HEK293 (cell line): Measurements from ENCODE around the gene MELK.

Experiments used
- REST ChIP-seq: fragments of 450-650 bp; formaldehyde crosslinking; IDR thresholded peaks from 2 replicates; pipeline ENCODE4 v1.5.1; 2016; ENCODE audit warnings: missing biosample characterization, missing genetic modification characterization
- ZNF10 ChIP-seq: fragments of 450-650 bp; formaldehyde crosslinking; IDR thresholded peaks from 2 replicates; pipeline ENCODE4 v1.5.1; 2017; ENCODE audit warnings: missing biosample characterization, missing genetic modification characterization
- ZNF530 ChIP-seq: fragments of 450-650 bp; formaldehyde crosslinking; IDR thresholded peaks from 2 replicates; pipeline ENCODE4 v1.5.1; 2016; ENCODE audit warnings: low read depth, missing biosample characterization, missing genetic modification characterization
- ZNF843 ChIP-seq: fragments of 450-650 bp; formaldehyde crosslinking; IDR thresholded peaks from 2 replicates; pipeline ENCODE4 v1.5.1; 2016; ENCODE audit warnings: missing biosample characterization, missing genetic modification characterization
- TF ChIP-seq, protein P1 (sequence below): fragments of 450-650 bp; formaldehyde crosslinking; IDR thresholded peaks from 2 replicates; pipeline ENCODE4 v1.5.1; 2016; ENCODE audit warnings: missing biosample characterization, missing genetic modification characterization

DNA sequence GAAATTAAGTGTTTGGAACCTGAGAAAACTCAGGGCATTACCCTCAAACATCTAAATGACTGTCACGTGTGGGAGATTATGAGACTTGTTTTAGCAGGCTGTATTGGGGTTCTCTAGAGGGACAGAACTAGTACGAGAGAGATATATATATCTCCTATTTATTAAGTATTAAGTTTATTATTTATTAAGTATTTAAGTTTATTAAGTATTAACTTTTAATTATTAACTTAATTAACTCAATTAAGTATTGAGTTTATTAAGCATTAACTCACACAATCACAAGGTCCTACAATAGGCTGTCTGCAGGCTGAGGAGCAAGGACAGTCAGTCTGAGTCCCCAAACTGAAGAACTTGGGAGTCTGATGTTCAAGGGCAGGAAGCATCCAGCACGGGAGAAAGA lies 113.8 kb downstream of the MELK start:
- TF ChIP-seq, protein P1, sequence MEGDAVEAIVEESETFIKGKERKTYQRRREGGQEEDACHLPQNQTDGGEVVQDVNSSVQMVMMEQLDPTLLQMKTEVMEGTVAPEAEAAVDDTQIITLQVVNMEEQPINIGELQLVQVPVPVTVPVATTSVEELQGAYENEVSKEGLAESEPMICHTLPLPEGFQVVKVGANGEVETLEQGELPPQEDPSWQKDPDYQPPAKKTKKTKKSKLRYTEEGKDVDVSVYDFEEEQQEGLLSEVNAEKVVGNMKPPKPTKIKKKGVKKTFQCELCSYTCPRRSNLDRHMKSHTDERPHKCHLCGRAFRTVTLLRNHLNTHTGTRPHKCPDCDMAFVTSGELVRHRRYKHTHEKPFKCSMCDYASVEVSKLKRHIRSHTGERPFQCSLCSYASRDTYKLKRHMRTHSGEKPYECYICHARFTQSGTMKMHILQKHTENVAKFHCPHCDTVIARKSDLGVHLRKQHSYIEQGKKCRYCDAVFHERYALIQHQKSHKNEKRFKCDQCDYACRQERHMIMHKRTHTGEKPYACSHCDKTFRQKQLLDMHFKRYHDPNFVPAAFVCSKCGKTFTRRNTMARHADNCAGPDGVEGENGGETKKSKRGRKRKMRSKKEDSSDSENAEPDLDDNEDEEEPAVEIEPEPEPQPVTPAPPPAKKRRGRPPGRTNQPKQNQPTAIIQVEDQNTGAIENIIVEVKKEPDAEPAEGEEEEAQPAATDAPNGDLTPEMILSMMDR (tag by site-specific recombination): no peak
- TF ChIP-seq REST (tag by site-specific recombination) (no peak), ZNF843 (tag by site-specific recombination) (no peak), ZNF530 (tag by site-specific recombination) (no peak), ZNF10 (tag by site-specific recombination) (no peak)
